Smooth muscle cell (in vitro differentiated cells): ENCODE results near the gene ZBTB12. TPM values are rescaled to one million over a fixed set of nuclear protein-coding genes. Genes with fewer than 3 reads are reported as not detected.

ENCODE experiments used
- DNase-seq: peaks from one replicate; lab custom pipeline; 2025; ENCODE audit not compliant: unreplicated experiment; lab: John Stamatoyannopoulos, UW
- H2AFZ ChIP-seq: fragments of 200-600 bp; sonication (generic); 2 replicates; pipeline ENCODE4 v1.6.0; 2016; ENCODE audit warnings: antibody characterized with exemption, low read depth, mild to moderate bottlenecking
- H3F3A ChIP-seq: fragments of 200-600 bp; sonication (generic); 2 replicates; pipeline ENCODE4 v1.6.0; 2017; ENCODE audit warnings: antibody characterized with exemption, low read depth
- H3K27ac ChIP-seq: fragments of 200-600 bp; sonication (generic); 2 replicates; pipeline ENCODE4 v1.5.1; 2016; ENCODE audit warnings: low read depth, mild to moderate bottlenecking
- H3K27me3 ChIP-seq: fragments of 200-600 bp; sonication (generic); 2 replicates; pipeline ENCODE4 v1.6.1; 2016; ENCODE audit warnings: low read depth, mild to moderate bottlenecking
- H3K36me3 ChIP-seq: fragments of 200-600 bp; sonication (generic); 2 replicates; pipeline ENCODE4 v1.5.1; 2016; ENCODE audit warnings: low read depth
- H3K4me1 ChIP-seq: fragments of 200-600 bp; sonication (generic); 2 replicates; pipeline ENCODE4 v1.5.1; 2016; ENCODE audit warnings: low read depth
- H3K4me2 ChIP-seq: fragments of 200-600 bp; sonication (generic); 2 replicates; pipeline ENCODE4 v1.6.0; 2016; ENCODE audit warnings: mild to moderate bottlenecking
- H3K4me3 ChIP-seq: fragments of 200-600 bp; sonication (generic); 2 replicates; pipeline ENCODE4 v1.5.1; 2016; ENCODE audit warnings: mild to moderate bottlenecking
- H3K79me2 ChIP-seq: fragments of 200-600 bp; sonication (generic); 2 replicates; pipeline ENCODE4 v1.6.0; 2016; ENCODE audit warnings: low read depth, mild to moderate bottlenecking
- H3K9ac ChIP-seq: fragments of 200-600 bp; sonication (generic); 2 replicates; pipeline ENCODE4 v1.6.0; 2016; ENCODE audit warnings: low read depth
- H3K9me3 ChIP-seq: fragments of 200-600 bp; sonication (generic); replicated peaks from 2 replicates; pipeline ENCODE4 v1.5.1; 2016; ENCODE audit warnings: low read depth
- H4K20me1 ChIP-seq: fragments of 200-600 bp; sonication (generic); 2 replicates; pipeline ENCODE4 v1.6.0; 2016; ENCODE audit warnings: low read depth
- WGBS: methylation state at CpG from one replicate; pipeline ENCODE4 v1.1.7; 2016; ENCODE audit warnings: low lambda C conversion rate; 5-methylcytosine and 5-hydroxymethylcytosine counted together
- polyA plus RNA-seq: library from polyadenylated mRNA; unstranded; fragments of >200 nt; fragmentation: Nextera tagmentation; extraction: Ambion mirVana; gene quantifications from 2 replicates; pipeline ENCODE4 v1.2.1, GENCODE V29; 2016
- total RNA-seq: library from RNA; depleted of rRNA; stranded (reverse); fragments of >200 nt; gene quantifications from 2 replicates; pipeline ENCODE4 v1.2.3, GENCODE V29; 2014
- TF ChIP-seq, protein P1 (sequence below): fragments of 200-600 bp; sonication (generic); IDR thresholded peaks from 2 replicates; pipeline ENCODE4 v1.5.1; 2017; ENCODE audit warnings: borderline replicate concordance, mild to moderate bottlenecking, antibody characterized with exemption; ENCODE audit not compliant: insufficient read depth, poor library complexity, severe bottlenecking

ZBTB12 gene
- total and polyA plus RNA-seq, 2 experiments from 2014 or later: 0.04 TPM; not detected in 1

GRCh38 chr6:31945507-31946369 lies 43.9 kb upstream of the ZBTB12 start, which contains the start of gene CFB:
CFB (plus strand) TSS chr6:31946095; CDS start chr6:31946222, 127 bp downstream.
- no peak within 1 kb of the TSS for H3K9ac ChIP-seq
- H3K27ac ChIP-seq: no peak within 1 kb of the TSS

DNA sequence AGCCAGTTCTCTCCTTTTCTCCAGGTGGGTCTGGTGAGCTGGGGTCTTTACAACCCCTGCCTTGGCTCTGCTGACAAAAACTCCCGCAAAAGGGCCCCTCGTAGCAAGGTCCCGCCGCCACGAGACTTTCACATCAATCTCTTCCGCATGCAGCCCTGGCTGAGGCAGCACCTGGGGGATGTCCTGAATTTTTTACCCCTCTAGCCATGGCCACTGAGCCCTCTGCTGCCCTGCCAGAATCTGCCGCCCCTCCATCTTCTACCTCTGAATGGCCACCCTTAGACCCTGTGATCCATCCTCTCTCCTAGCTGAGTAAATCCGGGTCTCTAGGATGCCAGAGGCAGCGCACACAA lies 43.2 kb upstream of the ZBTB12 start:
- no peak overlapping the region for H2AFZ ChIP-seq
- H3K79me2 ChIP-seq: no peaks in the 10 kb centered on the region
- H3F3A ChIP-seq: no peaks in the 10 kb centered on the region
- H3K9me3 ChIP-seq: no peaks in the 10 kb centered on the region
- H4K20me1 ChIP-seq: no peaks in the 10 kb centered on the region
- H3K9ac ChIP-seq: no peak overlapping the region
- H3K4me3 ChIP-seq: no peak overlapping the region
- H3K4me1 ChIP-seq: no peaks in the 10 kb centered on the region
- 91% methylated on average over 9 of the region's 9 CpGs for WGBS
- no peak for DNase-seq
- peaks cover 18% of the 10 kb centered on the region for H3K27me3 ChIP-seq
- TF ChIP-seq, protein P1, sequence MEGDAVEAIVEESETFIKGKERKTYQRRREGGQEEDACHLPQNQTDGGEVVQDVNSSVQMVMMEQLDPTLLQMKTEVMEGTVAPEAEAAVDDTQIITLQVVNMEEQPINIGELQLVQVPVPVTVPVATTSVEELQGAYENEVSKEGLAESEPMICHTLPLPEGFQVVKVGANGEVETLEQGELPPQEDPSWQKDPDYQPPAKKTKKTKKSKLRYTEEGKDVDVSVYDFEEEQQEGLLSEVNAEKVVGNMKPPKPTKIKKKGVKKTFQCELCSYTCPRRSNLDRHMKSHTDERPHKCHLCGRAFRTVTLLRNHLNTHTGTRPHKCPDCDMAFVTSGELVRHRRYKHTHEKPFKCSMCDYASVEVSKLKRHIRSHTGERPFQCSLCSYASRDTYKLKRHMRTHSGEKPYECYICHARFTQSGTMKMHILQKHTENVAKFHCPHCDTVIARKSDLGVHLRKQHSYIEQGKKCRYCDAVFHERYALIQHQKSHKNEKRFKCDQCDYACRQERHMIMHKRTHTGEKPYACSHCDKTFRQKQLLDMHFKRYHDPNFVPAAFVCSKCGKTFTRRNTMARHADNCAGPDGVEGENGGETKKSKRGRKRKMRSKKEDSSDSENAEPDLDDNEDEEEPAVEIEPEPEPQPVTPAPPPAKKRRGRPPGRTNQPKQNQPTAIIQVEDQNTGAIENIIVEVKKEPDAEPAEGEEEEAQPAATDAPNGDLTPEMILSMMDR: no peak
- no peak overlapping the region for H3K27ac ChIP-seq
- no peaks in the 10 kb centered on the region for H3K36me3 ChIP-seq
- no peak overlapping the region for H3K4me2 ChIP-seq

More at GRCh38 chr6:31945507-31946369, 43.9 kb upstream of the ZBTB12 start, which contains the start of gene CFB:
- H3K36me3 ChIP-seq: no peaks in the 10 kb centered on the region
- H3K4me2 ChIP-seq: no peak within 1 kb of the TSS
- no peaks in the 10 kb centered on the region for H3F3A ChIP-seq
- no peaks in the 10 kb centered on the region for H3K79me2 ChIP-seq
- DNase-seq: no peak
- H3K9me3 ChIP-seq: no peaks in the 10 kb centered on the region
- TF ChIP-seq, protein P1: no peak
- H3K4me1 ChIP-seq: no peaks in the 10 kb centered on the region
- peak within 1 kb of the TSS; percentile 24 for H3K4me3 ChIP-seq
- 84% methylated on average over 11 of the region's 11 CpGs for WGBS
- H3K27me3 ChIP-seq: peaks cover 18% of the 10 kb centered on the region
- no peak within 1 kb of the TSS for H2AFZ ChIP-seq
- H4K20me1 ChIP-seq: no peaks in the 10 kb centered on the region

DNA sequence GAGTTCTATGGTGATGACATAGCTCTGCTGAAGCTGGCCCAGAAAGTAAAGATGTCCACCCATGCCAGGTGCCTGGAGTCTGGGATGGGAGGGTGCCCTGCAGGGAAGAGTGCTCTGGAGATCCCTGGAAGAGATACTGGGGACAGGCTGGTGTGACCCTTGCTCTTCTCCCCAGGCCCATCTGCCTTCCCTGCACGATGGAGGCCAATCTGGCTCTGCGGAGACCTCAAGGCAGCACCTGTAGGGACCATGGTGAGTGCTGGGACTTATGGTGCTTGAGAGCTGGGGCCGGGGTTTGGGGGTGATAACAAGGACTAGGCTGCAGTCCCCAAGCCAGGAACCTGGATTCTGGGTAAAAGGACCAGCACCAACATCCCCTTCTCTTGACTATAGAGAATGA lies 41.9 kb upstream of the ZBTB12 start:
- H2AFZ ChIP-seq: no peak overlapping the region
- no peaks in the 10 kb centered on the region for H3K4me1 ChIP-seq
- WGBS: 80% methylated on average over 3 of the region's 3 CpGs
- H3K27ac ChIP-seq: no peak overlapping the region
- no peaks in the 10 kb centered on the region for H3K79me2 ChIP-seq
- no peak overlapping the region for H3K4me2 ChIP-seq
- H3K36me3 ChIP-seq: no peaks in the 10 kb centered on the region
- TF ChIP-seq, protein P1: no peak
- H3F3A ChIP-seq: no peaks in the 10 kb centered on the region
- H3K9me3 ChIP-seq: no peaks in the 10 kb centered on the region
- no peak overlapping the region for H3K9ac ChIP-seq
- no peak for DNase-seq
- H3K4me3 ChIP-seq: no peak overlapping the region
- no peaks in the 10 kb centered on the region for H4K20me1 ChIP-seq
- peaks cover 18% of the 10 kb centered on the region for H3K27me3 ChIP-seq
